Large intestine (tissue), 1 donor: Measurements from ENCODE around the gene ANKRD1. TPM values are rescaled to one million over a fixed set of nuclear protein-coding genes. Genes with fewer than 3 reads are reported as not detected.

Experiments used
- polyA plus RNA-seq: library from polyadenylated mRNA; unstranded; fragments of 120-200 nt; gene quantifications from one replicate; pipeline ENCODE4 v1.2.1, GENCODE V29; 2013

ANKRD1 gene
- polyA plus RNA-seq, 1 donor = 0.06 TPM

Other genes starting within 250 kb of the ANKRD1 start
- 2.2 TPM for gene HTR7, start 63.0 kb downstream of the ANKRD1 start, polyA plus RNA-seq
- 36.2 TPM for gene RPP30, start 49.1 kb downstream of the ANKRD1 start, polyA plus RNA-seq